CD4-positive, CD25-positive, alpha-beta regulatory T cell (primary cell): ENCODE results near the gene RADIL. TPM values are rescaled to one million over a fixed set of nuclear protein-coding genes. Genes with fewer than 3 reads are reported as not detected.

Experiments used
- ATAC-seq, 2 donors: fragments of 150-1000 bp; cut with Tn5 transposase; one replicate each; pipeline ENCODE4 v1.10.0; 2021; ENCODE audit warnings: low read depth in 2 of 2, moderate number of reproducible peaks in 2 of 2, moderate library complexity in 1 of 2
- DNase-seq, 3 donors: peaks; one replicate each; pipeline versions ENCODE4 v3.0.0 to v3.0.0-alpha.2; 2012 to 2022; ENCODE audit warnings: mixed read lengths in 1 of 3
- H3K27ac ChIP-seq: one replicate; pipeline ENCODE4 v1.7.0; 2013; ENCODE audit warnings: mild to moderate bottlenecking, low read length; ENCODE audit not compliant: insufficient read depth, poor library complexity, severe bottlenecking
- H3K27me3 ChIP-seq: one replicate; pipeline ENCODE4 v1.7.0; 2013; ENCODE audit warnings: low read length; ENCODE audit not compliant: control insufficient read depth, insufficient read depth
- H3K36me3 ChIP-seq: one replicate; pipeline ENCODE4 v1.7.0; 2013; ENCODE audit warnings: mild to moderate bottlenecking, low read length, moderate library complexity; ENCODE audit not compliant: control insufficient read depth, insufficient read depth
- H3K4me1 ChIP-seq: 2 replicates; pipeline ENCODE4 v1.7.0; 2013; ENCODE audit warnings: mild to moderate bottlenecking, low read length; ENCODE audit not compliant: insufficient read depth, control insufficient read depth, poor library complexity, severe bottlenecking
- H3K4me3 ChIP-seq: one replicate; pipeline ENCODE4 v1.7.0; 2013; ENCODE audit warnings: low read depth, mild to moderate bottlenecking, low read length, moderate library complexity
- H3K9me3 ChIP-seq, 2 experiments: 1 replicate in 1 of 2; 2 replicates in 1 of 2; pipeline ENCODE4 v1.7.0; 2013; ENCODE audit warnings: low read length in 2 of 2, mild to moderate bottlenecking in 1 of 2, moderate library complexity in 1 of 2; ENCODE audit not compliant: control insufficient read depth in 2 of 2
- H3K27ac Mint-ChIP-seq, 3 donors: one replicate each; pipeline ENCODE4 v1.8.0; 2020 to 2022; ENCODE audit warnings: mild to moderate bottlenecking in 3 of 3, mixed read lengths in 3 of 3, moderate library complexity in 2 of 3
- H3K27me3 Mint-ChIP-seq: one replicate; pipeline ENCODE4 v1.8.0; 2022; ENCODE audit warnings: mild to moderate bottlenecking, mixed read lengths
- H3K36me3 Mint-ChIP-seq: one replicate; pipeline ENCODE4 v1.8.0; 2020; ENCODE audit warnings: mixed read lengths
- H3K4me1 Mint-ChIP-seq, 4 donors: one replicate each; pipeline ENCODE4 v1.8.0; 2020 to 2022; ENCODE audit warnings: mixed read lengths in 4 of 4, mild to moderate bottlenecking in 1 of 4
- H3K4me3 Mint-ChIP-seq, 4 donors: one replicate each; pipeline ENCODE4 v1.8.0; 2020 to 2022; ENCODE audit warnings: mild to moderate bottlenecking in 4 of 4, mixed read lengths in 4 of 4, moderate library complexity in 3 of 4
- H3K9me3 Mint-ChIP-seq, 7 donors: one replicate each; pipeline ENCODE4 v1.8.0; 2020 to 2022; ENCODE audit warnings: mixed read lengths in 7 of 7, mild to moderate bottlenecking in 3 of 7, moderate library complexity in 2 of 7
- polyA plus RNA-seq, 4 donors: library from polyadenylated mRNA; unstranded; fragments of 300-500 nt; fragmentation: Illumina TruSeq; gene quantifications; one replicate each; pipeline ENCODE4 v1.2.3, GENCODE V29; 2021
- total RNA-seq: library from RNA; stranded (reverse); gene quantifications from one replicate; pipeline ENCODE4 v1.2.3, GENCODE V29; 2022

Gene RADIL
- total RNA-seq (not detected), polyA plus RNA-seq (not detected)

- Histone ChIP-seq H3K4me1 (peaks cover 11% of the 10 kb centered on the region), H3K9me3 (no peaks in the 10 kb centered on the region), H3K36me3 (no peaks in the 10 kb centered on the region), H3K4me3 (no peak within 1 kb of the TSS), H3K27me3 (peaks cover 9% of the 10 kb centered on the region), H3K27ac (no peak within 1 kb of the TSS)
- Mint-ChIP-seq H3K27me3 (peaks cover 44% of the 10 kb centered on the region), H3K4me3 (peak within 1 kb of the TSS in 3 of 4 donors; percentile 62 to 73 (median 72)), H3K9me3 (peaks cover 0 to 1% (median 0%) of the 10 kb centered on the region in 7 donors), H3K36me3 (no peaks in the 10 kb centered on the region), H3K27ac (no peak within 1 kb of the TSS), H3K4me1 (peaks cover 0 to 16% (median 9%) of the 10 kb centered on the region in 4 donors)
- DNase-seq = peak; percentile 54 to 78 (median 73)
- peak; percentile 78 to 79 for ATAC-seq
Measured at GRCh38 chr7:4883372-4884144, at the start of gene RADIL. Gene RADIL, minus strand, starts transcription at chr7:4883716. Its CDS starts 5,577 bp downstream, at chr7:4878139.

GRCh38 chr7:4931943-4932342 lies 48.4 kb upstream of the RADIL start:
- no peaks in the 10 kb centered on the region for H3K27me3 Mint-ChIP-seq
- peaks cover 0 to 3% (median 0%) of the 10 kb centered on the region in 7 donors for H3K9me3 Mint-ChIP-seq
- DNase-seq (no peak), ATAC-seq (no peak)
- H3K4me3 Mint-ChIP-seq = no peak overlapping the region
- H3K36me3 Mint-ChIP-seq = no peaks in the 10 kb centered on the region
- no peak overlapping the region for H3K27ac ChIP-seq
- H3K27ac Mint-ChIP-seq = no peak overlapping the region
- no peak overlapping the region for H3K4me3 ChIP-seq
- H3K4me1 Mint-ChIP-seq = no peaks in the 10 kb centered on the region
- no peaks in the 10 kb centered on the region for H3K36me3 ChIP-seq
- H3K4me1 ChIP-seq = no peaks in the 10 kb centered on the region
- H3K9me3 ChIP-seq = no peaks in the 10 kb centered on the region
- H3K27me3 ChIP-seq = no peaks in the 10 kb centered on the region

GRCh38 chr7:4929005-4929404 lies 45.5 kb upstream of the RADIL start:
- no peak overlapping the region for H3K4me3 Mint-ChIP-seq
- no peaks in the 10 kb centered on the region for H3K36me3 Mint-ChIP-seq
- H3K27ac ChIP-seq = no peak overlapping the region
- no peaks in the 10 kb centered on the region for H3K4me1 Mint-ChIP-seq
- H3K4me3 ChIP-seq = no peak overlapping the region
- DNase-seq (no peak), ATAC-seq (no peak)
- no peaks in the 10 kb centered on the region for H3K9me3 ChIP-seq
- H3K36me3 ChIP-seq = no peaks in the 10 kb centered on the region
- H3K4me1 ChIP-seq = no peaks in the 10 kb centered on the region
- H3K9me3 Mint-ChIP-seq = peaks cover 0 to 4% (median 0%) of the 10 kb centered on the region in 7 donors
- H3K27ac Mint-ChIP-seq = no peak overlapping the region
- peaks cover 5% of the 10 kb centered on the region for H3K27me3 Mint-ChIP-seq
- H3K27me3 ChIP-seq = no peaks in the 10 kb centered on the region

- H3K36me3 ChIP-seq = no peaks in the 10 kb centered on the region
- no peaks in the 10 kb centered on the region for H3K36me3 Mint-ChIP-seq
- no peak for ATAC-seq
Measured at GRCh38 chr7:4928445-4928844, 44.9 kb upstream of the RADIL start.

GRCh38 chr7:4919969-4920766 lies 36.7 kb upstream of the RADIL start:
- Histone ChIP-seq H3K27me3 (no peaks in the 10 kb centered on the region), H3K4me3 (no peak overlapping the region), H3K27ac (no peak overlapping the region), H3K9me3 (no peaks in the 10 kb centered on the region), H3K4me1 (no peaks in the 10 kb centered on the region), H3K36me3 (no peaks in the 10 kb centered on the region)
- Mint-ChIP-seq H3K36me3 (no peaks in the 10 kb centered on the region), H3K27ac (peak overlapping the region in 1 of 3 donors; percentile 6), H3K4me3 (no peak overlapping the region), H3K4me1 (no peaks in the 10 kb centered on the region), H3K9me3 (peaks cover 0 to 5% (median 0%) of the 10 kb centered on the region in 7 donors), H3K27me3 (peaks cover 5% of the 10 kb centered on the region)
- DNase-seq = no peak
- ATAC-seq = no peak

More at GRCh38 chr7:4928445-4928844, 44.9 kb upstream of the RADIL start:
- DNase-seq = no peak
- Mint-ChIP-seq H3K27me3 (peaks cover 5% of the 10 kb centered on the region), H3K27ac (no peak overlapping the region), H3K4me1 (no peaks in the 10 kb centered on the region), H3K4me3 (no peak overlapping the region), H3K9me3 (peaks cover 0 to 3% (median 0%) of the 10 kb centered on the region in 7 donors)
- no peaks in the 10 kb centered on the region for H3K9me3 ChIP-seq
- H3K4me1 ChIP-seq = no peaks in the 10 kb centered on the region
- H3K27me3 ChIP-seq = no peaks in the 10 kb centered on the region
- H3K27ac ChIP-seq = no peak overlapping the region
- H3K4me3 ChIP-seq = no peak overlapping the region

GRCh38 chr7:4916113-4916512 lies 32.6 kb upstream of the RADIL start:
- no peak for DNase-seq
- H3K9me3 Mint-ChIP-seq = peaks cover 0 to 5% (median 0%) of the 10 kb centered on the region in 7 donors
- no peak for ATAC-seq

GRCh38 chr7:4911111-4911828 lies 27.8 kb upstream of the RADIL start:
- Mint-ChIP-seq H3K36me3 (no peaks in the 10 kb centered on the region), H3K4me1 (no peaks in the 10 kb centered on the region), H3K9me3 (peaks cover 0 to 3% (median 0%) of the 10 kb centered on the region in 7 donors), H3K27me3 (no peaks in the 10 kb centered on the region), H3K27ac (no peak overlapping the region), H3K4me3 (no peak overlapping the region)
- Histone ChIP-seq H3K9me3 (no peaks in the 10 kb centered on the region), H3K4me1 (no peaks in the 10 kb centered on the region), H3K27me3 (no peaks in the 10 kb centered on the region), H3K36me3 (no peaks in the 10 kb centered on the region), H3K27ac (no peak overlapping the region), H3K4me3 (no peak overlapping the region)
- DNase-seq (no peak), ATAC-seq (no peak)

More at GRCh38 chr7:4916113-4916512, 32.6 kb upstream of the RADIL start:
- Histone ChIP-seq H3K27me3 (no peaks in the 10 kb centered on the region), H3K4me3 (no peak overlapping the region), H3K4me1 (no peaks in the 10 kb centered on the region), H3K9me3 (no peaks in the 10 kb centered on the region), H3K27ac (no peak overlapping the region), H3K36me3 (no peaks in the 10 kb centered on the region)
- H3K4me1 Mint-ChIP-seq = no peaks in the 10 kb centered on the region
- peaks cover 5% of the 10 kb centered on the region for H3K27me3 Mint-ChIP-seq
- H3K4me3 Mint-ChIP-seq = no peak overlapping the region
- H3K36me3 Mint-ChIP-seq = no peaks in the 10 kb centered on the region
- H3K27ac Mint-ChIP-seq = no peak overlapping the region
